IMR-90 (cell line): ENCODE data around the gene NDST1. TPM values are rescaled to one million over a fixed set of nuclear protein-coding genes. Genes with fewer than 3 reads are reported as not detected.

Source experiments
- ATAC-seq: fragments of 200-7000 bp; cut with Tn5 transposase; 2 replicates; pipeline ENCODE4 v1.9.1; 2020; ENCODE audit warnings: low read depth, mild to moderate bottlenecking, moderate library complexity
- BruUV-seq: library from RNA; stranded (reverse); fragments of 400-500 nt; replicated peaks from 2 replicates; lab custom pipeline; 2021; lab: Mats Ljungman, UMichigan
- CTCF ChIA-PET: fragments of 300-600 bp; formaldehyde crosslinking; extraction: SDS; loops from one replicate; lab custom pipeline; 2021; ENCODE audit warnings: antibody characterized with exemption; lab: Yijun Ruan, JAX
- POLR2A ChIA-PET: fragments of 300-600 bp; sonication (Branson Sonifier 250); formaldehyde crosslinking; loops from one replicate; lab custom pipeline; 2022; ENCODE audit warnings: antibody characterized with exemption; ENCODE audit not compliant: unreplicated experiment; lab: Charles Lee
- DNase-seq: peaks from one replicate; pipeline ENCODE4 v3.0.0; 2013
- H2AFZ ChIP-seq: replicated peaks from 2 replicates; pipeline ENCODE3; 2013; ENCODE audit warnings: low read length, mild to moderate bottlenecking; ENCODE audit not compliant: poor library complexity
- H2AK5ac ChIP-seq: 2 replicates; pipeline ENCODE4 v1.6.1; 2013; ENCODE audit warnings: low read depth, low read length, inconsistent platforms
- H2AK9ac ChIP-seq: replicated peaks from 2 replicates; pipeline ENCODE3; 2013; ENCODE audit warnings: mild to moderate bottlenecking, low read depth, low read length, moderate library complexity; ENCODE audit not compliant: poor library complexity
- H2BK120ac ChIP-seq: 2 replicates; pipeline ENCODE4 v1.6.1; 2013; ENCODE audit warnings: low read depth, low read length, inconsistent platforms
- H2BK15ac ChIP-seq: 3 replicates; pipeline ENCODE4 v1.6.1; 2013; ENCODE audit warnings: low read depth, low read length, inconsistent platforms
- H2BK20ac ChIP-seq: 2 replicates; pipeline ENCODE4 v1.6.1; 2013; ENCODE audit warnings: low read depth, mild to moderate bottlenecking, inconsistent platforms, low read length, moderate library complexity
- H2BK5ac ChIP-seq: 2 replicates; pipeline ENCODE4 v1.6.1; 2013; ENCODE audit warnings: mild to moderate bottlenecking, low read depth, low read length, inconsistent platforms; ENCODE audit not compliant: poor library complexity, severe bottlenecking
- H3K14ac ChIP-seq: replicated peaks from 2 replicates; pipeline ENCODE4 v1.6.1; 2013; ENCODE audit warnings: low read depth, low read length, inconsistent platforms
- H3K18ac ChIP-seq: 2 replicates; pipeline ENCODE4 v1.6.1; 2013; ENCODE audit warnings: low read depth, low read length, control low read depth
- H3K23ac ChIP-seq: 2 replicates; pipeline ENCODE4 v1.6.1; 2013; ENCODE audit warnings: low read depth, low read length, inconsistent platforms
- H3K27ac ChIP-seq: 2 replicates; pipeline ENCODE4 v1.5.1; 2013; ENCODE audit warnings: mild to moderate bottlenecking, control low read depth, low read length; ENCODE audit not compliant: insufficient read depth
- H3K27me3 ChIP-seq: 2 replicates; pipeline ENCODE4 v1.6.1; 2013; ENCODE audit warnings: low read length; ENCODE audit not compliant: control insufficient read depth, insufficient read depth
- H3K36me3 ChIP-seq: 2 replicates; pipeline ENCODE4 v1.6.1; 2013; ENCODE audit warnings: low read length, mixed read lengths; ENCODE audit not compliant: control insufficient read depth, insufficient read depth
- H3K4ac ChIP-seq: 2 replicates; pipeline ENCODE4 v1.6.1; 2013; ENCODE audit warnings: low read depth, low read length, inconsistent platforms
- H3K4me1 ChIP-seq: 2 replicates; pipeline ENCODE4 v1.6.1; 2013; ENCODE audit warnings: low read length, mixed read lengths; ENCODE audit not compliant: control insufficient read depth, insufficient read depth
- H3K4me2 ChIP-seq: 2 replicates; pipeline ENCODE4 v1.6.1; 2013; ENCODE audit warnings: low read depth, mild to moderate bottlenecking, control low read depth, low read length, moderate library complexity
- H3K4me3 ChIP-seq: 2 replicates; pipeline ENCODE4 v1.5.1; 2013; ENCODE audit warnings: low read depth, mild to moderate bottlenecking, control low read depth, low read length, moderate library complexity; ENCODE audit not compliant: insufficient read depth
- H3K56ac ChIP-seq: 2 replicates; pipeline ENCODE4 v1.6.1; 2013; ENCODE audit warnings: low read length, inconsistent platforms; ENCODE audit not compliant: insufficient read depth; ENCODE audit errors: extremely low read depth
- H3K79me1 ChIP-seq, 2 experiments: 2 replicates each; pipeline ENCODE4 v1.6.1; 2013; ENCODE audit warnings: low read length in 2 of 2, inconsistent platforms in 1 of 2, low read depth in 1 of 2
- H3K9ac ChIP-seq: 2 replicates; pipeline ENCODE4 v1.6.1; 2013; ENCODE audit warnings: low read depth, low read length, control low read depth
- H3K9me1 ChIP-seq: 2 replicates; pipeline ENCODE4 v1.6.1; 2013; ENCODE audit warnings: low read length, inconsistent platforms; ENCODE audit not compliant: insufficient read depth
- H3K9me3 ChIP-seq: 2 replicates; pipeline ENCODE4 v1.6.1; 2013; ENCODE audit warnings: low read length; ENCODE audit not compliant: control insufficient read depth, insufficient read depth
- H4K20me1 ChIP-seq: 2 replicates; pipeline ENCODE4 v1.6.1; 2013; ENCODE audit warnings: low read length, inconsistent platforms; ENCODE audit not compliant: insufficient read depth
- H4K5ac ChIP-seq: 2 replicates; pipeline ENCODE4 v1.6.1; 2013; ENCODE audit warnings: mild to moderate bottlenecking, low read depth, low read length, control low read depth
- H4K8ac ChIP-seq, 2 experiments: 2 replicates each; pipeline ENCODE4 v1.6.1; 2013; ENCODE audit warnings: low read depth in 2 of 2, low read length in 2 of 2, control low read depth in 1 of 2, inconsistent platforms in 1 of 2
- H4K91ac ChIP-seq: 2 replicates; pipeline ENCODE4 v1.6.1; 2013; ENCODE audit warnings: low read depth, low read length, inconsistent platforms; ENCODE audit not compliant: insufficient read depth
- BHLHE40 ChIP-seq: fragments of 150-350 bp; IDR thresholded peaks from 2 replicates; pipeline ENCODE4 v1.6.1; 2016; ENCODE audit warnings: mild to moderate bottlenecking, low read depth, low read length
- CEBPB ChIP-seq: IDR thresholded peaks from 2 replicates; pipeline ENCODE4 v1.6.1; 2012; ENCODE audit warnings: low read depth, low read length, improper control_type of control experiment
- CHD1 ChIP-seq: IDR thresholded peaks from 2 replicates; pipeline ENCODE4 v1.6.1; 2012; ENCODE audit warnings: low read depth, low read length, improper control_type of control experiment
- CTCF ChIP-seq: conservative IDR thresholded peaks from 2 replicates; pipeline ENCODE4 v1.5.1; 2012; ENCODE audit warnings: mild to moderate bottlenecking, low read depth, low read length, improper control_type of control experiment
- ELK1 ChIP-seq: fragments of 150-350 bp; IDR thresholded peaks from 2 replicates; pipeline ENCODE4 v1.6.1; 2016; ENCODE audit warnings: low read depth, mild to moderate bottlenecking, low read length, moderate library complexity, borderline replicate concordance
- FOS ChIP-seq: fragments of 150-350 bp; IDR thresholded peaks from 2 replicates; pipeline ENCODE4 v1.6.1; 2016; ENCODE audit warnings: low read depth, low read length
- MAFK ChIP-seq: IDR thresholded peaks from 2 replicates; pipeline ENCODE4 v1.6.1; 2012; ENCODE audit warnings: low read depth, low read length, improper control_type of control experiment
- MAZ ChIP-seq: IDR thresholded peaks from 2 replicates; pipeline ENCODE4 v1.6.1; 2012; ENCODE audit warnings: low read depth, mild to moderate bottlenecking, low read length, improper control_type of control experiment, moderate library complexity, borderline replicate concordance
- MXI1 ChIP-seq: IDR thresholded peaks from 2 replicates; pipeline ENCODE4 v1.6.1; 2012; ENCODE audit warnings: low read depth, mild to moderate bottlenecking, low read length, moderate library complexity, borderline replicate concordance
- POLR2A ChIP-seq: IDR thresholded peaks from 2 replicates; pipeline ENCODE4 v1.6.1; 2012; ENCODE audit warnings: mild to moderate bottlenecking, low read depth, low read length
- RAD21 ChIP-seq: IDR thresholded peaks from 2 replicates; pipeline ENCODE4 v1.6.1; 2012; ENCODE audit warnings: low read length, improper control_type of control experiment
- RCOR1 ChIP-seq: IDR thresholded peaks from 2 replicates; pipeline ENCODE4 v1.6.1; 2012; ENCODE audit warnings: mild to moderate bottlenecking, low read length, improper control_type of control experiment; ENCODE audit not compliant: insufficient replicate concordance
- RFX5 ChIP-seq: IDR thresholded peaks from 2 replicates; pipeline ENCODE4 v1.8.0; 2012; ENCODE audit warnings: low read depth, mild to moderate bottlenecking, low read length, moderate library complexity
- SMC3 ChIP-seq: fragments of 150-350 bp; IDR thresholded peaks from 2 replicates; pipeline ENCODE4 v1.6.1; 2016; ENCODE audit warnings: low read depth, mild to moderate bottlenecking, antibody characterized with exemption, low read length, moderate library complexity
- USF2 ChIP-seq: fragments of 150-350 bp; IDR thresholded peaks from 2 replicates; pipeline ENCODE4 v1.6.1; 2017; ENCODE audit warnings: mild to moderate bottlenecking, antibody characterized with exemption, low read length, low read depth
- WGBS, 2 experiments: methylation state at CpG; one replicate each; pipeline versions ENCODE4 v1.1.5 to v1.1.7; 2013; ENCODE audit warnings: missing lambda C conversion rate in 2 of 2; ENCODE audit not compliant: insufficient read length in 1 of 2; ENCODE audit errors: extremely low coverage in 2 of 2; 5-methylcytosine and 5-hydroxymethylcytosine counted together
- dilution Hi-C: fragments of 300-500 bp; cut with HindIII; formaldehyde crosslinking; loops from one replicate; pipeline ENCODE4 v1.14.3; 2018; ENCODE audit warnings: low sequenced_read_pairs; ENCODE audit not compliant: unreplicated experiment
- in situ Hi-C: fragments of 300-500 bp; cut with MboI; formaldehyde crosslinking; loops from 3 replicates; pipeline ENCODE4 v1.14.3; 2019; ENCODE audit warnings: low sequenced_read_pairs, inconsistent platforms, mixed read lengths
- intact Hi-C: fragments of 100-400 bp; cut with micrococcal nuclease; formaldehyde crosslinking; loops from 2 replicates; pipeline ENCODE4 v1.10.0; 2022
- polyA plus RNA-seq, 3 experiments: library from polyadenylated mRNA; depleted of rRNA; stranded (reverse); fragments of >200 nt; gene quantifications; 2 replicates each; pipeline ENCODE4 v1.2.3, GENCODE V29; 2012; ENCODE audit warnings: low replicate concordance in 1 of 3
- total RNA-seq: library from RNA; depleted of rRNA; stranded (reverse); fragments of >200 nt; gene quantifications from 2 replicates; pipeline ENCODE4 v1.2.3, GENCODE V29; 2012

NDST1 gene
- total and polyA plus RNA-seq, 2 of the 4 experiments (the other 2 are of a cell fraction), result 30.5 to 80.4 TPM

- H2BK5ac ChIP-seq, result no peak overlapping the region
- H3K79me1 ChIP-seq, result no peaks in the 10 kb centered on the region
- H3K27me3 ChIP-seq, result no peaks in the 10 kb centered on the region
- 89% methylated on average over 5 of the region's 10 CpGs; no CpG with 5 or more reads in 1 of the 2 experiments for WGBS, 2 experiments
- BruUV-seq, result no TSS peak
- in situ Hi-C loops (no loop called here), intact Hi-C loops (no loop called here), dilution Hi-C loops (no loop called here)
- H3K4me1 ChIP-seq, result peaks cover 7% of the 10 kb centered on the region
- POLR2A ChIA-PET, result no interaction called here
- TF ChIP-seq RCOR1 (no peak), BHLHE40 (no peak), CHD1 (no peak), MAFK (no peak), POLR2A (no peak), RFX5 (no peak), USF2 (no peak), MAZ (no peak), ELK1 (no peak), CEBPB (no peak), MXI1 (no peak), CTCF (no peak), FOS (no peak), RAD21 (no peak), SMC3 (no peak)
- no peaks in the 10 kb centered on the region for H3K36me3 ChIP-seq
- no peak overlapping the region for H3K4me2 ChIP-seq
- CTCF ChIA-PET, result no interaction called here
- no peak overlapping the region for H3K18ac ChIP-seq
- no peak overlapping the region for H4K8ac ChIP-seq
- ATAC-seq (no peak), DNase-seq (no peak)
- no peak overlapping the region for H3K56ac ChIP-seq
- no peaks in the 10 kb centered on the region for H4K20me1 ChIP-seq
- no peak overlapping the region for H4K5ac ChIP-seq
- H3K4ac ChIP-seq, result no peak overlapping the region
- no peak overlapping the region for H2BK20ac ChIP-seq
- H2AK5ac ChIP-seq, result no peak overlapping the region
- peak overlapping the region; percentile 37; the same call in 1 of the 2 replicates for H4K91ac ChIP-seq
- no peaks in the 10 kb centered on the region for H3K9me3 ChIP-seq
- no peaks in the 10 kb centered on the region for H3K9me1 ChIP-seq
- H3K4me3 ChIP-seq, result no peak overlapping the region
- H2AFZ ChIP-seq, result no peak overlapping the region
- no peak overlapping the region for H3K23ac ChIP-seq
- H2BK15ac ChIP-seq, result no peak overlapping the region
- no peak overlapping the region for H2AK9ac ChIP-seq
- H3K27ac ChIP-seq, result no peak overlapping the region
- no peak overlapping the region for H2BK120ac ChIP-seq
- H3K9ac ChIP-seq, result no peak overlapping the region
- H3K14ac ChIP-seq, result no peak overlapping the region
Measured at GRCh38 chr5:150598006-150598405, 90.1 kb downstream of the NDST1 start.
